ENCODE data around the gene CDH4. TPM values are rescaled to one million over a fixed set of nuclear protein-coding genes. Genes with fewer than 3 reads are reported as not detected.

Gene CDH4
- total RNA-seq, 1 donor from 2014 or later = 8.3 TPM

DNA sequence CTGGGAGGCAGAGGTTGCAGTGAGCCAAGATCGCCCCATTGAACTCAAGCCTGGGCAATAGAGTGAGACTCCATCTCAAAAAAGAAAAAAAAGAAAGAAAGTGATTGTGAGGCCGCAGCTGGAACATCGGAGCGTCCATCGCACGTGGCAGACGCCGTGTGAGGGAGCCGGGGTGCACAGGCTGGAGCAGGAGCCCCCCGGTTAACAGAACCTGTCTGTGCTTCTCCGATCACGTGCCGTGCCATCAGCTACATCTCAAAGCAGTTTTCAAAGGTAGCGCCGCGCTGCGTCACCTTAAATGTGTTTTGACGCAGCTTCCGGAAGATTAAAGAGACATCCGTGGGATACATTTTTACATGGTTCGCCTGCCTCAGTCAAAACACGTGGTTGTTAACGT, 674.7 kb downstream of the CDH4 start:
- no peaks in the 10 kb centered on the region for H3K9me3 Mint-ChIP-seq
- DNase-seq (ENCODE audit: extremely low spot score, unreplicated experiment) = no peak
- no peak overlapping the region for H3K27ac Mint-ChIP-seq
- no peaks in the 10 kb centered on the region for H3K4me1 Mint-ChIP-seq (ENCODE audit: unreplicated experiment)
- no peaks in the 10 kb centered on the region for H3K36me3 Mint-ChIP-seq
- peaks cover 2% of the 10 kb centered on the region for H3K27me3 Mint-ChIP-seq
- TF ChIP-seq, protein P1, sequence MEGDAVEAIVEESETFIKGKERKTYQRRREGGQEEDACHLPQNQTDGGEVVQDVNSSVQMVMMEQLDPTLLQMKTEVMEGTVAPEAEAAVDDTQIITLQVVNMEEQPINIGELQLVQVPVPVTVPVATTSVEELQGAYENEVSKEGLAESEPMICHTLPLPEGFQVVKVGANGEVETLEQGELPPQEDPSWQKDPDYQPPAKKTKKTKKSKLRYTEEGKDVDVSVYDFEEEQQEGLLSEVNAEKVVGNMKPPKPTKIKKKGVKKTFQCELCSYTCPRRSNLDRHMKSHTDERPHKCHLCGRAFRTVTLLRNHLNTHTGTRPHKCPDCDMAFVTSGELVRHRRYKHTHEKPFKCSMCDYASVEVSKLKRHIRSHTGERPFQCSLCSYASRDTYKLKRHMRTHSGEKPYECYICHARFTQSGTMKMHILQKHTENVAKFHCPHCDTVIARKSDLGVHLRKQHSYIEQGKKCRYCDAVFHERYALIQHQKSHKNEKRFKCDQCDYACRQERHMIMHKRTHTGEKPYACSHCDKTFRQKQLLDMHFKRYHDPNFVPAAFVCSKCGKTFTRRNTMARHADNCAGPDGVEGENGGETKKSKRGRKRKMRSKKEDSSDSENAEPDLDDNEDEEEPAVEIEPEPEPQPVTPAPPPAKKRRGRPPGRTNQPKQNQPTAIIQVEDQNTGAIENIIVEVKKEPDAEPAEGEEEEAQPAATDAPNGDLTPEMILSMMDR (conservative IDR thresholded peaks at IDR 0.05) = no peak
- no peak overlapping the region for H3K4me3 Mint-ChIP-seq

DNA sequence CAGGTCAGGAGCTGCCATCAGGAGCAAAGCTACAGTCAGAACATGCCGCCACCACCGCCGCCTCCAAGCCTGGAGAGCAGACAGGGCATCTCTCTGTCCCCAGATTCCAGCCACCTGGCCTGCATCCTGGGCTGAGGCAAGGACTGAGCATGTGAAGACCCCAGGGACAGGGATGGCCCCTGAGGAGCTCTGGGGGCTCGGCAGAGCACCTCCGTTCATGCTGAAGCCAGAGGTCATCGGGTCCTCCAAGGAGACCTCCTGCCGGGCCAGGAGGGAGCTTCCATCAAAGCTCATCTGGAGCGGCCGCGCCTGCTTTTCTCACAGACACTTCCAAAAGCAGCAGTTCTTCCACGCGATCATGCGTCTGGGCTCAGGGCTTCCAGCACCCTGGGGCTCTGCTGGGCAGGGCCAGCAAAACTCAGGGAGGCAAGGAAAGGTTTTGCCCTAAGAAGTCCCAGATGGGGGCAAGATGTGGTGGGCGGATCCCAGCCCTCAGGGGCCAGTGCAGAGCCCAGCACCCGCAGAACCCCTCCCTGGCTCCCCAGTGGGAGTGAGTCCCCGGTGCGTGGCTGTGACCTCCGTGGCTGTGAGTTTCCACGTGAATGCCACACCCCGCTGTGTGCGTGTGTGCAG, 675.2 kb downstream of the CDH4 start:
- no peaks in the 10 kb centered on the region for H3K36me3 Mint-ChIP-seq
- TF ChIP-seq, protein P1 (conservative IDR thresholded peaks at IDR 0.05) = no peak
- DNase-seq (ENCODE audit: extremely low spot score, unreplicated experiment) = no peak
- no peak overlapping the region for H3K27ac Mint-ChIP-seq
- peaks cover 2% of the 10 kb centered on the region for H3K4me1 Mint-ChIP-seq (ENCODE audit: unreplicated experiment)
- no peak overlapping the region for H3K4me3 Mint-ChIP-seq
- H3K9me3 Mint-ChIP-seq = no peaks in the 10 kb centered on the region
- peaks cover 2% of the 10 kb centered on the region for H3K27me3 Mint-ChIP-seq

DNA sequence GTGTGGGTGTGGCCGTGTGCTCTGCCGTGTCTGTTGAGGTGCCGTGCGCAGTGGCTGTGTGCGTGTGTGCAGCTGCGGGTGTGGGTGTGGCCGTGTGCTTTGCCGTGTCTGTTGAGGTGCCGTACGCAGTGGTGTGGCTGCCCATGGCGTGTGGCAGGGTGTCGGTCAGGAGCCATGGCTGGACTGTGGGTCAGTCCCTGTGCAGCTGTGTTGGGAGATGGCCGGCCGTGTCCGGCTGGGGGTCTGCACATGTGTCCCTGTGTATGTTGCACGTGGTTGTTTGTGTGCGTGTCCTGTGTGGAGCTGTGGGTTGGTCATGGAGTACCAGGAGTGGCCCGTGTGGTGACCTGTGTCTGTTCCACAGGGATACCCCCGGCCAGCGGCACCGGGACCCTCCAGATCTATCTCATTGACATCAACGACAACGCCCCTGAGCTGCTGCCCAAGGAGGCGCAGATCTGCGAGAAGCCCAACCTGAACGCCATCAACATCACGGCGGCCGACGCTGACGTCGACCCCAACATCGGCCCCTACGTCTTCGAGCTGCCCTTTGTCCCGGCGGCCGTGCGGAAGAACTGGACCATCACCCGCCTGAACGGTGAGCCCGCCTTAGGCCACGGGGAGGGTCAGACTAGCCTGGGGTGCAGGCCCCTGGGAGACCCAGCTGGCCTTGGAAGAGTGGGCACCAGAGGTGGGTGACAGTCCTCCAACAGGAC, 675.9 kb downstream of the CDH4 start:
- DNase-seq (ENCODE audit: extremely low spot score, unreplicated experiment) = no peak
- Mint-ChIP-seq H3K27ac (no peak overlapping the region), H3K4me3 (no peak overlapping the region), H3K36me3 (no peaks in the 10 kb centered on the region), H3K27me3 (no peaks in the 10 kb centered on the region), H3K9me3 (no peaks in the 10 kb centered on the region), H3K4me1 (ENCODE audit: unreplicated experiment) (peaks cover 7% of the 10 kb centered on the region)
- TF ChIP-seq, protein P1 (conservative IDR thresholded peaks at IDR 0.05) = no peak

DNA sequence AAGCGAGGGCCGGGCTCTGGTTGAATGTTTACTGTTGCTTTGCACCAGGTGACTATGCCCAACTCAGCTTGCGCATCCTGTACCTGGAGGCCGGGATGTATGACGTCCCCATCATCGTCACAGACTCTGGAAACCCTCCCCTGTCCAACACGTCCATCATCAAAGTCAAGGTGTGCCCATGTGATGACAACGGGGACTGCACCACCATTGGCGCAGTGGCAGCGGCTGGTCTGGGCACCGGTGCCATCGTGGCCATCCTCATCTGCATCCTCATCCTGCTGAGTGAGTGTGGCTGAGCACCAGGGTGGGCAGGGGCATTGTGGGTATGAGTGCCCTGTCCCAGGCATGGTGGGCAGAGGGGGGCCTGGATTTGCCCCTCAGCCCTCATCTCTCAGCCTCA, 677.5 kb downstream of the CDH4 start:
- Mint-ChIP-seq H3K27me3 (no peaks in the 10 kb centered on the region), H3K9me3 (no peaks in the 10 kb centered on the region), H3K36me3 (no peaks in the 10 kb centered on the region), H3K27ac (no peak overlapping the region), H3K4me3 (no peak overlapping the region), H3K4me1 (ENCODE audit: unreplicated experiment) (peaks cover 7% of the 10 kb centered on the region)
- TF ChIP-seq, protein P1 (conservative IDR thresholded peaks at IDR 0.05) = no peak
- no peak for DNase-seq (ENCODE audit: extremely low spot score, unreplicated experiment)

DNA sequence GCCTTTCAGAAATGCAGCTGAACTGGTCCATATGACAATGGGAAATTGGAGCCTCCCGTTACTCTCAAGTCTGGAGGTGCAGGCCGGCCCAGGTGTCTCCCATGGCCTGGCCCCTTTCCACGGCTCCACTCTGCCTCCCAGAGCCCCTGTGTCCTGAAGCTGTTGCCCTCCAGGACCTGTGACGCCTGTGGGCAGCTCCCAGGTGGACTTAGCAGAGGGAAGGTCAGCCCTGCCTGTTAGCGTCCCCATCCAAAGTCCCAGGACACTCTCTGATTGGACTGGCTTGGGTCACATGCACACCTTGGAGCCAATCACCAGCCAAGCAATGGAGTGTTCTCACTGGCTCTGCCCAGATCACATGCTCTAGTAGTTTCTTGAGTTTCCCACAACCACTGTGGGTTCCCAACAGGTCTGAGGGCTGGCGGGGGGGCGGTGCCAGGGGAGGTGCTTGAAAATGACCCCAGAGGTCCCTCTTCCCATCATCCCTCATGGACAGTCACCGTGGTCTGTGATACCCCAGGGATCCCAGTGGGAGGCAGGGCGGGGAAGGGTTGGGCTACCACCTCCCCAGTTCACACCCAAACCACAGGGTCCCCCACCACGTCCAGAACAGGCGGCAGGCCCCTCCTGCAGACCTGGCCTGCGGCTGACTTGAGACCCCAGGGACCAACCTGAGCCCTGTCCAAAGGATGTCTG, 678.1 kb downstream of the CDH4 start:
- Mint-ChIP-seq H3K27me3 (no peaks in the 10 kb centered on the region), H3K9me3 (no peaks in the 10 kb centered on the region), H3K4me3 (no peak overlapping the region), H3K27ac (no peak overlapping the region), H3K36me3 (no peaks in the 10 kb centered on the region), H3K4me1 (ENCODE audit: unreplicated experiment) (peaks cover 7% of the 10 kb centered on the region)
- TF ChIP-seq, protein P1 (conservative IDR thresholded peaks at IDR 0.05) = no peak
- no peak for DNase-seq (ENCODE audit: extremely low spot score, unreplicated experiment)
